Naive B cell (primary cell): ENCODE results near the gene SCAPER. TPM values are rescaled to one million over a fixed set of nuclear protein-coding genes. Genes with fewer than 3 reads are reported as not detected.

Experiments used
- ATAC-seq, 2 donors: fragments of 150-1000 bp; cut with Tn5 transposase; 2 replicates each; pipeline ENCODE4 v1.10.0; 2021; ENCODE audit warnings: low read depth in 2 of 2, mild to moderate bottlenecking in 2 of 2, moderate library complexity in 2 of 2
- DNase-seq: peaks from one replicate; pipeline ENCODE4 v3.0.0; 2022
- H3K27ac Mint-ChIP-seq, 6 donors: one replicate each; pipeline ENCODE4 v1.8.0; 2020 to 2022; ENCODE audit warnings: mild to moderate bottlenecking in 6 of 6, mixed read lengths in 6 of 6, moderate library complexity in 5 of 6, inconsistent platforms in 2 of 6
- H3K27me3 Mint-ChIP-seq, 3 donors: one replicate each; pipeline ENCODE4 v1.8.0; 2021 to 2022; ENCODE audit warnings: mixed read lengths in 3 of 3, mild to moderate bottlenecking in 1 of 3
- H3K36me3 Mint-ChIP-seq, 2 donors: one replicate each; pipeline ENCODE4 v1.8.0; 2020 to 2022; ENCODE audit warnings: mixed read lengths in 2 of 2, inconsistent platforms in 1 of 2, mild to moderate bottlenecking in 1 of 2
- H3K4me1 Mint-ChIP-seq, 3 donors: one replicate each; pipeline ENCODE4 v1.8.0; 2020 to 2022; ENCODE audit warnings: mixed read lengths in 3 of 3, inconsistent platforms in 1 of 3, mild to moderate bottlenecking in 1 of 3, moderate library complexity in 1 of 3
- H3K4me3 Mint-ChIP-seq, 8 donors: one replicate each; pipeline ENCODE4 v1.8.0; 2020 to 2022; ENCODE audit warnings: mild to moderate bottlenecking in 8 of 8, mixed read lengths in 8 of 8, moderate library complexity in 8 of 8, inconsistent platforms in 2 of 8
- H3K9me3 Mint-ChIP-seq, 7 donors: one replicate each; pipeline ENCODE4 v1.8.0; 2020 to 2022; ENCODE audit warnings: mixed read lengths in 7 of 7, mild to moderate bottlenecking in 5 of 7, inconsistent platforms in 2 of 7, moderate library complexity in 1 of 7
- polyA plus RNA-seq, 6 donors: library from polyadenylated mRNA; unstranded; fragments of 300-500 nt; fragmentation: Illumina TruSeq; gene quantifications; one replicate each; pipeline ENCODE4 v1.2.3, GENCODE V29; 2021; ENCODE audit warnings: low read depth in 6 of 6

The SCAPER gene
- polyA plus RNA-seq, 6 donors from 2014 or later, result 11.2 to 38.5 (median 19.0) TPM

- no peak for DNase-seq
These were observed 558.3 kb downstream of the SCAPER start for GRCh38 chr15:76346669-76347481.

GRCh38 chr15:76345880-76346668 lies 559.1 kb downstream of the SCAPER start:
- ATAC-seq, result peak; percentile 36 to 47
- Mint-ChIP-seq H3K27me3 (peaks cover 45 to 63% (median 60%) of the 10 kb centered on the region in 3 donors), H3K4me3 (peak overlapping the region; percentile 45 to 90 (median 68)), H3K27ac (peak overlapping the region in 2 of 6 donors; percentile 1 to 75), H3K4me1 (peaks cover 20 to 35% (median 28%) of the 10 kb centered on the region in 3 donors), H3K9me3 (peaks cover 0 to 6% (median 0%) of the 10 kb centered on the region in 7 donors), H3K36me3 (peaks cover 5 to 10% of the 10 kb centered on the region in 2 donors)
- no peak for DNase-seq

More at GRCh38 chr15:76346669-76347481, 558.3 kb downstream of the SCAPER start:
- Mint-ChIP-seq H3K36me3 (peaks cover 5 to 10% of the 10 kb centered on the region in 2 donors), H3K9me3 (peaks cover 0 to 6% (median 0%) of the 10 kb centered on the region in 7 donors), H3K4me1 (peaks cover 14 to 30% (median 22%) of the 10 kb centered on the region in 3 donors), H3K4me3 (peak overlapping the region; percentile 25 to 81 (median 64)), H3K27me3 (peaks cover 37 to 57% (median 55%) of the 10 kb centered on the region in 3 donors), H3K27ac (no peak overlapping the region)
- peak in 1 of 2 donors; percentile 10 for ATAC-seq

DNA sequence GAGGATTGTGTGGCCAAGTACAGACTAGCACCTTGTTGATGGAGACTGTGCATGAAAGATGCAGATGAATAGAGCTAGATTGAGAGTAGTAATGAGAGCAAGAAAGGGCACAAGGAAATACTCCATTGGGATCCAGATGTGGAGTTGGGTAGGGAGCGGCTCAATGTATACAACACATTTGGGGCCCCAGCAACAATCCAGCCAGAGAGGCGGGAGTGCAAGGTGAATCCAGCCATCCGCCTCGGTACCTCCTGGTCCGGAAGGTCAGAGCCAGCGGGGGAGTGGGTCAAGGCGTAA lies 559.6 kb downstream of the SCAPER start:
- H3K4me3 Mint-ChIP-seq, result peak overlapping the region; percentile 40 to 90 (median 68)
- peaks cover 24 to 41% (median 33%) of the 10 kb centered on the region in 3 donors for H3K4me1 Mint-ChIP-seq
- peak overlapping the region in 2 of 6 donors; percentile 1 to 75 for H3K27ac Mint-ChIP-seq
- DNase-seq (no peak), ATAC-seq (no peak)
- H3K9me3 Mint-ChIP-seq, result peaks cover 0 to 6% (median 0%) of the 10 kb centered on the region in 7 donors
- H3K27me3 Mint-ChIP-seq, result peaks cover 45 to 69% (median 65%) of the 10 kb centered on the region in 3 donors
- H3K36me3 Mint-ChIP-seq, result peaks cover 5 to 10% of the 10 kb centered on the region in 2 donors

DNA sequence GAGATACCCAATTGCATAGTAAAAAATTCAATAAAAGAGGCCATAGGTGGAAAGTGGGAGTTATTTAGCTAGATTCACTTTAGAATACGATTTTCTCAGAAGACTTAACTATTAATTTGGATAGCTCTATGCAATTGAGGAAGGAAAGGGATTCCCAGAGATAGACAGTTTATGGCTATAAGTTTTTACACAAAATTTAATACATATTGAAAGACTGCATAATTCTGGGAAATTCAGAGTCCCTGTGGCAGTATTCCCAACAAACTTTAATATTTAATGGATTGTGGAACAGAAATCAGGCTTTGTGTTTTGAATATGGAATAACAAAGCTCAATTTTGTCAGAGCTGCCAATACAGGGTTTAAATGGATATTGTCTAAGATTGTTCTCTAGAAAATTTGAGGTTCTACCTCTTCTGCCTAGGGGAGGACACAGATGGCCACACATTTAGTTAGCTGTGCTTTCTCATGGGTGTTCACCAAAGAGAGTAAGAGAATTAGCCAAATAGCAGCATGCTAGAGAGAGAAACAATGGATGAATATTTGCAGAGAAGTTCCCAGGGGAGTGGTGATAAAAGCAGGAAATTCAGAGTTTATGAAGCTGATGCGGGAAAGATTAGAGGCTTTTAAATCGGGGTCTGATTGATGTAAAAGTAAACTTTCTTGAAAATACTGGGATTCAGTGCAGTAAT lies 560.1 kb downstream of the SCAPER start:
- DNase-seq, result no peak
- H3K9me3 Mint-ChIP-seq, result peaks cover 0 to 6% (median 0%) of the 10 kb centered on the region in 7 donors

GRCh38 chr15:76343313-76343996 lies 561.7 kb downstream of the SCAPER start:
- Mint-ChIP-seq H3K27me3 (peaks cover 64 to 77% (median 76%) of the 10 kb centered on the region in 3 donors), H3K27ac (peak overlapping the region in 2 of 6 donors; percentile 22 to 74), H3K36me3 (peaks cover 0 to 10% of the 10 kb centered on the region in 2 donors), H3K9me3 (peaks cover 0 to 8% (median 0%) of the 10 kb centered on the region in 7 donors), H3K4me1 (peaks cover 42 to 58% (median 53%) of the 10 kb centered on the region in 3 donors), H3K4me3 (peak overlapping the region in 7 of 8 donors; percentile 19 to 74 (median 40))
- ATAC-seq, result no peak
- DNase-seq, result no peak

More for the DNA sequence above, 560.1 kb downstream of the SCAPER start:
- Mint-ChIP-seq H3K36me3 (peaks cover 5 to 10% of the 10 kb centered on the region in 2 donors), H3K27me3 (peaks cover 48 to 70% (median 67%) of the 10 kb centered on the region in 3 donors), H3K4me1 (peaks cover 27 to 45% (median 37%) of the 10 kb centered on the region in 3 donors), H3K27ac (peak overlapping the region in 2 of 6 donors; percentile 41 to 75), H3K4me3 (peak overlapping the region in 7 of 8 donors; percentile 40 to 90 (median 66))
- no peak for ATAC-seq

DNA sequence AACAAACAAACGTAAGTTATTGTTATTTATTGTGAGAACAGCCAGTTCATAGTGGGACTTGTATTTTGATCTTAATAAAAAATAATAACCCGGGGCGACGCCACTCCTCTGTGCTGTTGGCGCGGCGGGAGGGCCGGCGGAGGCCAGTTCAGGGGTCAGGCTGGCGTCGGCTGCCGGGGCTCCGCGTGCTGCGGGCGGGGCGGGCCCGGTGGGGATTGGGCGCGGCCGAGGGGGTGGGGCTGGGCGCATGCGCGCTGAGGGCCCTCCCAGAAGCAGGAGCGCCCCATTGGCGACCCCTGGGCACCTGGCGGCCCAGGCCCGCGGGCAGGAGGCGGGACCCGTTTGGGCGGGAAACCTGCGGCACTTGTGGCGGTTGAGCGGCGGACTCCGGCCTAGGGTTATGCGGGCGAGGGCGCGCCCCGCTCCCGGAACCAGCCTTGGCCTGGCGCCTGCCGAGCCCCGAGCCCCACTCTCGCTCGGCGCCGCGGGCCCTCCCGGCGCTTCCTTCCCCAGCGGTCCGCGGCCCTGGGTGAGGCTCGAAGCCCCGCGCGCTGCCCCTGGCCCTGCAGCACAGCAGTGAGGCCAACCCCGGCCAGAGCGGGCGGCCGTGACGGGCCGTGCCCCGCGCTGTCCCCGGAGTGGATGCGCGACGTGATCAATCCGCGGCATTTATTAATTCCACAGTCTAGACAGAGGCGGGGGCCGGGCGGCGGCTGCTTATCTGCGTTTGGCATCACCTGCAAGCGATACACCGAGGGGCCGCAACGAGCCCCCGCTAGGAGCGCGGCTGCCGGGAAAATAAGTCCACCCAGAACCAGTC lies 562.5 kb downstream of the SCAPER start:
- DNase-seq (no peak), ATAC-seq (no peak)
- H3K4me1 Mint-ChIP-seq, result peaks cover 44 to 57% (median 56%) of the 10 kb centered on the region in 3 donors
- peaks cover 0 to 10% (median 0%) of the 10 kb centered on the region in 7 donors for H3K9me3 Mint-ChIP-seq
- peak overlapping the region in 7 of 8 donors; percentile 70 to 95 (median 86) for H3K4me3 Mint-ChIP-seq
- H3K27ac Mint-ChIP-seq, result peak overlapping the region in 1 of 6 donors; percentile 94
- H3K27me3 Mint-ChIP-seq, result peaks cover 61 to 74% (median 70%) of the 10 kb centered on the region in 3 donors
- H3K36me3 Mint-ChIP-seq, result peaks cover 0 to 10% of the 10 kb centered on the region in 2 donors

- Mint-ChIP-seq H3K4me1 (peaks cover 49 to 62% (median 58%) of the 10 kb centered on the region in 3 donors), H3K9me3 (peaks cover 0 to 13% (median 3%) of the 10 kb centered on the region in 7 donors), H3K27ac (peak overlapping the region in 4 of 6 donors; percentile 58 to 94 (median 79)), H3K36me3 (peaks cover 0 to 10% of the 10 kb centered on the region in 2 donors), H3K27me3 (peaks cover 66 to 78% (median 73%) of the 10 kb centered on the region in 3 donors), H3K4me3 (peak overlapping the region; percentile 74 to 95 (median 86))
- no peak for DNase-seq
- no peak for ATAC-seq
These were observed 563.1 kb downstream of the SCAPER start for GRCh38 chr15:76342058-76342381.

- Mint-ChIP-seq H3K27me3 (peaks cover 71 to 83% (median 75%) of the 10 kb centered on the region in 3 donors), H3K36me3 (peaks cover 0 to 10% of the 10 kb centered on the region in 2 donors), H3K4me3 (peak overlapping the region; percentile 74 to 95 (median 91)), H3K9me3 (peaks cover 0 to 18% (median 4%) of the 10 kb centered on the region in 7 donors), H3K27ac (peak overlapping the region in 4 of 6 donors; percentile 58 to 94 (median 79)), H3K4me1 (peaks cover 54 to 67% (median 61%) of the 10 kb centered on the region in 3 donors)
- ATAC-seq, result no peak
- DNase-seq, result no peak
These were observed 563.6 kb downstream of the SCAPER start for GRCh38 chr15:76341366-76342057.

GRCh38 chr15:76340803-76341365 lies 564.3 kb downstream of the SCAPER start:
- Mint-ChIP-seq H3K36me3 (peaks cover 0 to 11% of the 10 kb centered on the region in 2 donors), H3K27ac (peak overlapping the region in 2 of 6 donors; percentile 59 to 69), H3K27me3 (peaks cover 76 to 82% (median 77%) of the 10 kb centered on the region in 3 donors), H3K9me3 (peaks cover 0 to 18% (median 4%) of the 10 kb centered on the region in 7 donors), H3K4me3 (peak overlapping the region; percentile 74 to 95 (median 91)), H3K4me1 (peaks cover 55 to 66% (median 66%) of the 10 kb centered on the region in 3 donors)
- DNase-seq (no peak), ATAC-seq (peak; percentile 63 to 68)

DNA sequence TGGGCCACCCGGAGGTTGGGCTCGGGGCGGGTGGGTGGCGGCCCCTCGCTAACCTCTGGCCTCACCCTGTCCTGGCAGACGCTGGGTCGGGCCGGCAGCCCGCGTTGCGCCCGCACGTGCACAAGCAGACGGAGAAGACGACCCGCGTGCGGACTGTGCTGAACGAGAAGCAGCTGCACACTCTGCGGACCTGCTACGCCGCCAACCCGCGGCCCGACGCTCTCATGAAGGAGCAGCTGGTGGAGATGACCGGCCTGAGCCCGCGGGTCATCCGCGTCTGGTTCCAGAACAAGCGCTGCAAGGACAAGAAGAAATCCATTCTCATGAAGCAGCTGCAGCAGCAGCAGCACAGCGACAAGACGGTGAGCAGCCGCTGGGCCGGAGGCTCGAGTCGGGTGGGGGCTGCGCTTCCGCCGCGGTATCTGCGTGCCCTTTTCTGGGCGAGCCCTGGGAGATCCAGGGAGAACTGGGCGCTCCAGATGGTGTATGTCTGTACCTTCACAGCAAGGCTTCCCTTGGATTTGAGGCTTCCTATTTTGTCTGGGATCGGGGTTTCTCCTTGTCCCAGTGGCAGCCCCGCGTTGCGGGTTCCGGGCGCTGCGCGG lies 564.8 kb downstream of the SCAPER start:
- DNase-seq, result no peak
- Mint-ChIP-seq H3K4me1 (peaks cover 54 to 66% (median 66%) of the 10 kb centered on the region in 3 donors), H3K36me3 (peaks cover 0 to 12% of the 10 kb centered on the region in 2 donors), H3K9me3 (peaks cover 0 to 23% (median 8%) of the 10 kb centered on the region in 7 donors), H3K27me3 (peaks cover 76 to 82% (median 78%) of the 10 kb centered on the region in 3 donors), H3K27ac (peak overlapping the region in 3 of 6 donors; percentile 72 to 92 (median 79)), H3K4me3 (peak overlapping the region; percentile 74 to 95 (median 92))
- peak; percentile 24 to 38 for ATAC-seq
